Testis (tissue), 3 donors: ENCODE measurements around the gene MGAT1. TPM values are rescaled to one million over a fixed set of nuclear protein-coding genes. Genes with fewer than 3 reads are reported as not detected.

Experiments used
- DNase-seq: peaks from one replicate; pipeline ENCODE4 v3.0.0-alpha.2; 2019
- H3K27ac ChIP-seq, 2 donors: fragments of 200-600 bp; sonication (generic); one replicate each; pipeline ENCODE4 v1.5.1; 2019
- H3K27me3 ChIP-seq: fragments of 200-600 bp; sonication (generic); one replicate; pipeline ENCODE4 v1.5.1; 2019
- H3K36me3 ChIP-seq: fragments of 200-600 bp; sonication (generic); one replicate; pipeline ENCODE4 v1.5.1; 2017; ENCODE audit warnings: low read depth; ENCODE audit errors: missing control alignments
- H3K4me1 ChIP-seq: fragments of 200-600 bp; sonication (generic); one replicate; pipeline ENCODE4 v1.5.1; 2019
- H3K4me3 ChIP-seq, 2 donors: fragments of 200-600 bp; sonication (generic); one replicate each; pipeline ENCODE4 v1.5.1; 2017 to 2019
- H3K9me3 ChIP-seq: fragments of 200-600 bp; sonication (generic); one replicate; pipeline ENCODE4 v1.5.1; 2017
- CTCF ChIP-seq, 3 experiments: fragments of 450-650 bp in 2 of 3; fragments of 200-600 bp in 1 of 3; sonication (generic) in 1 of 3; IDR thresholded peaks; one replicate each; pipeline ENCODE4 v1.5.1; 2016 to 2019; ENCODE audit warnings: antibody characterized with exemption in 3 of 3, mild to moderate bottlenecking in 2 of 3, moderate library complexity in 1 of 3
- POLR2A ChIP-seq: fragments of 450-650 bp; IDR thresholded peaks from one replicate; pipeline ENCODE4 v1.6.1; 2017; ENCODE audit warnings: antibody characterized with exemption, mild to moderate bottlenecking, moderate library complexity
- WGBS, 2 donors: methylation state at CpG; one replicate each; pipeline ENCODE4 v1.1.5; 2018; 5-methylcytosine and 5-hydroxymethylcytosine counted together
- intact Hi-C: fragments of 100-400 bp; cut with DNase I; formaldehyde crosslinking; loops from one replicate; pipeline ENCODE4 v1.15.1; 2023; ENCODE audit warnings: low total_unique reads
- polyA plus RNA-seq: library from polyadenylated mRNA; stranded (reverse); fragments of 350-450 nt; fragmentation: Illumina TruSeq; extraction: RNeasy Lipid Tissue Mini Kit (QIAGEN cat#74804); gene quantifications from one replicate; pipeline ENCODE4 v1.2.3, GENCODE V29; 2014; ENCODE audit warnings: low read depth, low replicate concordance; ENCODE audit not compliant: insufficient read depth
- total RNA-seq, 2 donors: library from RNA; depleted of rRNA; stranded (reverse); fragments of >200 nt; gene quantifications; one replicate each; pipeline ENCODE4 v1.2.3, GENCODE V29; 2016

MGAT1 gene
- total and polyA plus RNA-seq, 3 donors from 2014 or later = 95.8 to 136 (median 106) TPM

DNA sequence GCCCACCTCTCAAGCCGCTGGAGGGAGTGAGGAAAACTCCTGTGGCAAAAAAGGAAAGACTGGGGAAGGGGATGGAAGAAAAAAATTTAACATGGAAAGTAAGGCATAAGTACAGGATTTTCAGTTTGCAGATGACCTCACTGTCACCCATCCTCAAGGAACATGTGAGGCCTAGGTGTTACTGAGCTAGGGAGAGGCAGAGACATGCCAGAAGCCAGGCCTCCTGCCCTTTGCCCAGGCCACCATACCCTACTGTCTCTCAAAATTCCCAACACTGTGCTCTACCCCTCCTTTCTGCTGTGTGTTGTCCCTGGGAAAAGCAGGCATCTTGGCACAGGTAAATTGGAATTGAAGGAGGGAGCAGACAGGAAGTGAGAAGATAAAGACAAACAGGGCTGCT is 4.4 kb upstream of the MGAT1 start:
- peaks cover 71% of the 10 kb centered on the region for H3K4me1 ChIP-seq
- no peaks in the 10 kb centered on the region for H3K27me3 ChIP-seq
- TF ChIP-seq POLR2A = no peak
- TF ChIP-seq CTCF (IDR thresholded peaks at IDR 0.05) = no peak
- peak; percentile 11 for DNase-seq
- H3K9me3 ChIP-seq = no peaks in the 10 kb centered on the region
- intact Hi-C loops = no loop called here
- no peaks in the 10 kb centered on the region for H3K36me3 ChIP-seq
- no peak overlapping the region for H3K4me3 ChIP-seq
- peak overlapping the region; percentile 72 to 100 for H3K27ac ChIP-seq
- WGBS, 2 donors = 50 to 70% methylated on average over 1 of the region's 1 CpG

- no peaks in the 10 kb centered on the region for H3K36me3 ChIP-seq
- peak overlapping the region; percentile 72 to 100 for H3K27ac ChIP-seq
- no peaks in the 10 kb centered on the region for H3K27me3 ChIP-seq
- H3K9me3 ChIP-seq = no peaks in the 10 kb centered on the region
- WGBS, 2 donors = 62 to 68% methylated on average over 9 of the region's 9 CpGs
- intact Hi-C loops = no loop called here
- H3K4me1 ChIP-seq = peaks cover 75% of the 10 kb centered on the region
- DNase-seq = peak; percentile 22
- TF ChIP-seq CTCF (IDR thresholded peaks at IDR 0.05) = no peak
- TF ChIP-seq POLR2A = no peak
- H3K4me3 ChIP-seq = no peak overlapping the region
These were observed 3.9 kb upstream of the MGAT1 start for GRCh38 chr5:180806351-180807011.

DNA sequence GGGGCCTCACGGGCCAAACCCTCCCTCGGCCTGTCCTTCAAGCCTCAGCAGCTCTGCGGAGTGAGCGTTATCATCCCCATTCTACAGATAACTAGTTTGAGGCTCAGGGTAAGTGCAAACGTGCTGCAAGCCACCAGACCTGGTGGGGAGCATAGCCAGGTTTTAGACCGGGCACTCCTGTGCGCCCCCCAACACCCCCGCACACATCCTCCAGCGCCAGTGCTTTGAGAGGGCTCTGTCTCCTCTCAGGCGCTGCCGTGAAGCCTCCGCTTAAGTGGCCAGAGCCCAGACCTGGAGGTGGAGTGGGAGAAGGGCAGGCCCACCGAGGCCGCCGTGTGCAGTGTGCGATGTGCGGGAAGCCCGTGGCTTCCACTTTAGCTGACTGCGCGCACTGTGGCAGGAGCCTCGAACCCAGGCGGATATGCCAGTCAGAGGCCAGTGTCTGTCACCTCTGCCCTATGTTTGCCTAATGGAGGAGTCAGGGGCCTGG is 1.6 kb upstream of the MGAT1 start:
- Histone ChIP-seq H3K9me3 (no peaks in the 10 kb centered on the region), H3K4me3 (no peak overlapping the region), H3K4me1 (peaks cover 85% of the 10 kb centered on the region), H3K27ac (peak overlapping the region; percentile 98 to 100), H3K36me3 (no peaks in the 10 kb centered on the region), H3K27me3 (no peaks in the 10 kb centered on the region)
- DNase-seq = peak; percentile 15
- 54 to 61% methylated on average over 15 to 20 of the region's 22 CpGs for WGBS, 2 donors
- intact Hi-C loops = no loop called here
- TF ChIP-seq CTCF (IDR thresholded peaks at IDR 0.05) (no peak), POLR2A (no peak)

DNA sequence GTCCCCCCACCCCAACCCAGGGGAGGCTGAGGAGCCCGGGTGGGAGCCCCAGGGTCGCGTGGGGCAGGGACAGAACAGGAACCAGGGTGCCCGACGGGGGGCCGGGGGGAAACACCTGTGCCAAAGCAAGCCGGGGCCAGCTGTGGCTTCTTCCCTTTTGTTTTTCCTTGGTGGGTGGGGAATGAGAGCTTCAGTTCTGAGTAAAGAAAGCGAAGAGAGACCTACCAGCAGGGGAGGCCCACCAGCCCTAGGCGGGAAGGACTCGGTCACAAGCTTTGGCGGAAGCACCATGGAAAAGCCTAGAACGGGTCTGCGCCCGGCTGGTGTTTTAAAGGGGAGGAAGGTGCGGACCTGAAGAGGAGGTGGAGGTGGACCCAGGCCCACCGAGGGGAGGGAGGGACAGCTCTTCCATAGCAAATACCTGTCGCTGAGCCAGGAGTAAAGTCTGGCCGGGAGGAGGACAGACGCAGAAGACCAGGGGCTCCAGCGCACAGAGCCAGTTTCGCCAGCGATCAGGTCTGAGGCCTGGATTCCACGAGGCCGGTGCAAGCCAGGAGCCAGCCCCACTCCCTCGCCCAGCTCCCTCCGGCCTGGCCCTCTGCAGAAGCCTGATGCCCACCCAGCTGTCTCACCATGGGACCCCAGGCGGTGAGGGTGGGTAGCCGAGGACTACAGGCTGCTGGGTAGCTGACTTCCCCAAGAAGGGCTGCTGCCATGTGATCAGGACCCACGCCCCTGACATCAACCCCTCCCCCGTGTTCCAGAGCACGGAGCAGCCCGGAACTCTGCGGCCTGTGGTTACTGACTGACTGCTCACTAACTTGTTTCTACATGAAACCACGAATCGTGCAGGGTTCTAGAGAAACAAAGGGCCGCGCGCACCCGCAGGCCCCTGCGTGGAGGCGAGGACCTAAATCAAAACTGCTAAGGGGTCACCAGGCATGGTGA is 849 bp upstream of the MGAT1 start:
- Histone ChIP-seq H3K9me3 (no peaks in the 10 kb centered on the region), H3K36me3 (no peaks in the 10 kb centered on the region), H3K27ac (peak overlapping the region; percentile 98 to 100), H3K4me3 (peak overlapping the region; percentile 87 to 93), H3K27me3 (no peaks in the 10 kb centered on the region), H3K4me1 (peaks cover 78% of the 10 kb centered on the region)
- 14 to 25% methylated on average over 29 to 41 of the region's 41 CpGs for WGBS, 2 donors
- peak; percentile 80 for DNase-seq
- intact Hi-C loops = no loop called here
- TF ChIP-seq CTCF (IDR thresholded peaks at IDR 0.05) (no peak), POLR2A (no peak)
